K562 (cell line): ENCODE data around the gene HSPA4. TPM values are rescaled to one million over a fixed set of nuclear protein-coding genes. Genes with fewer than 3 reads are reported as not detected.

Experiments
- ATAC-seq: fragments of 200-7000 bp; cut with Tn5 transposase; 3 replicates; pipeline ENCODE4 v1.9.1; 2020; ENCODE audit warnings: moderate library complexity
- BruUV-seq: library from RNA; stranded (reverse); fragments of 400-500 nt; replicated peaks from 2 replicates; lab custom pipeline; 2021; lab: Mats Ljungman, UMichigan
- CTCF ChIA-PET: fragments of 300-600 bp; formaldehyde crosslinking; extraction: SDS; loops from one replicate; lab custom pipeline; 2021; ENCODE audit warnings: low intra/inter-chr PET ratio; lab: Yijun Ruan, JAX
- POLR2A ChIA-PET: fragments of 300-600, 350-650 bp; sonication (Branson Sonifier 250); formaldehyde crosslinking; extraction: SDS; loops from one replicate; lab custom pipeline; 2021; ENCODE audit warnings: antibody characterized with exemption, inconsistent platforms; lab: Yijun Ruan, JAX
- DNase-seq, 4 experiments: peaks; one replicate each; pipeline versions ENCODE4 v3.0.0 to v3.0.0-alpha.2; 2011 to 2018; ENCODE audit warnings: low spot score in 3 of 4, mixed read lengths in 3 of 4; ENCODE audit errors: extremely low read depth in 1 of 4
- FAIRE-seq: peaks from 2 replicates; lab custom pipeline; 2011; peaks lifted over from hg19 to GRCh38; lab: Jason Lieb, UNC
- H2AFZ ChIP-seq: 2 replicates; pipeline ENCODE4 v1.6.0; 2011; ENCODE audit warnings: low read depth, low read length, control low read depth, inconsistent platforms
- H3K27ac ChIP-seq: fragments of 200-600 bp; 3 replicates; pipeline ENCODE4 v1.8.0; 2011; ENCODE audit warnings: low read depth, mild to moderate bottlenecking, control low read depth, inconsistent platforms, low read length, moderate library complexity, mixed read lengths; ENCODE audit errors: extremely low read depth
- H3K27me3 ChIP-seq, 2 experiments: fragments of 300-600 bp in 1 of 2; 2 replicates in 1 of 2; 3 replicates in 1 of 2; pipeline versions ENCODE4 v1.6.0 to v1.8.0; 2011; ENCODE audit warnings: inconsistent platforms in 2 of 2, low read length in 2 of 2, mild to moderate bottlenecking in 1 of 2, mixed read lengths in 1 of 2, moderate library complexity in 1 of 2; ENCODE audit not compliant: control insufficient read depth in 2 of 2, insufficient read depth in 2 of 2
- H3K36me3 ChIP-seq: fragments of 300-600 bp; 3 replicates; pipeline ENCODE4 v1.8.0; 2011; ENCODE audit warnings: mild to moderate bottlenecking, low read length, inconsistent platforms; ENCODE audit not compliant: control insufficient read depth, insufficient read depth
- H3K4me1 ChIP-seq, 2 experiments: fragments of 200-600 bp in 1 of 2; replicated peaks in 1 of 2; 2 replicates in 1 of 2; 3 replicates in 1 of 2; pipeline versions ENCODE4 v1.5.1 to v1.8.0; 2011; ENCODE audit warnings: inconsistent platforms in 2 of 2, low read length in 2 of 2, mild to moderate bottlenecking in 1 of 2, mixed read lengths in 1 of 2, moderate library complexity in 1 of 2; ENCODE audit not compliant: control insufficient read depth in 2 of 2, insufficient read depth in 2 of 2
- H3K4me2 ChIP-seq: 2 replicates; pipeline ENCODE4 v1.6.1; 2011; ENCODE audit warnings: low read length, control low read depth, inconsistent platforms, mixed read lengths; ENCODE audit not compliant: insufficient read depth
- H3K4me3 ChIP-seq: fragments of 200-600 bp; sonication (generic), shearing (Covaris generic); 2 replicates; pipeline ENCODE4 v1.5.1; 2016; ENCODE audit warnings: control low read depth, inconsistent platforms
- H3K79me2 ChIP-seq: fragments of 200-600 bp; 3 replicates; pipeline ENCODE4 v1.8.0; 2011; ENCODE audit warnings: low read length, inconsistent platforms; ENCODE audit not compliant: control insufficient read depth, insufficient read depth
- H3K9ac ChIP-seq, 2 experiments: 2 replicates each; pipeline versions ENCODE4 v1.6.0 to v1.6.1; 2011; ENCODE audit warnings: low read depth in 2 of 2, low read length in 2 of 2, control low read depth in 1 of 2, inconsistent platforms in 1 of 2, mild to moderate bottlenecking in 1 of 2, mixed read lengths in 1 of 2; ENCODE audit not compliant: insufficient read depth in 1 of 2
- H3K9me1 ChIP-seq: one replicate; pipeline ENCODE4 v1.6.0; 2011; ENCODE audit warnings: inconsistent platforms, mild to moderate bottlenecking, low read length, moderate library complexity; ENCODE audit not compliant: control insufficient read depth, insufficient read depth
- H3K9me3 ChIP-seq: replicated peaks from 2 replicates; pipeline ENCODE4 v1.5.1; 2011; ENCODE audit warnings: low read depth, low read length, inconsistent platforms; ENCODE audit not compliant: control insufficient read depth, insufficient read depth
- H4K20me1 ChIP-seq: replicated peaks from 2 replicates; pipeline ENCODE4 v1.6.1; 2011; ENCODE audit warnings: low read length, inconsistent platforms, mixed read lengths; ENCODE audit not compliant: control insufficient read depth, insufficient read depth
- ARID2 ChIP-seq: fragments of 450-650 bp; IDR thresholded peaks from 2 replicates; pipeline ENCODE4 v1.6.1; 2017; ENCODE audit warnings: antibody characterized with exemption, mild to moderate bottlenecking
- BHLHE40 ChIP-seq: IDR thresholded peaks from 2 replicates; pipeline ENCODE4 v1.6.1; 2011; ENCODE audit warnings: low read length, improper control_type of control experiment
- HDAC2 ChIP-seq: fragments of 450-650 bp; IDR thresholded peaks from 2 replicates; pipeline ENCODE4 v1.6.1; 2016; ENCODE audit warnings: mild to moderate bottlenecking
- HSF4 ChIP-seq: fragments of 250-450 bp; sonication (Bioruptor Pico); IDR thresholded peaks from 2 replicates; pipeline ENCODE4 v2.1.2; 2022; ENCODE audit warnings: mild to moderate bottlenecking, moderate library complexity, borderline replicate concordance
- MCM3 ChIP-seq: fragments of 450-650 bp; IDR thresholded peaks from 2 replicates; pipeline ENCODE4 v1.6.1; 2016
- NEUROD1 ChIP-seq: fragments of 150-350 bp; IDR thresholded peaks from 2 replicates; pipeline ENCODE4 v1.6.1; 2014; ENCODE audit warnings: borderline replicate concordance, low read length, low read depth; ENCODE audit not compliant: partially characterized antibody
- NRF1 ChIP-seq, 2 experiments: fragments of 450-650 bp; IDR thresholded peaks in 1 of 2; conservative IDR thresholded peaks in 1 of 2; 2 replicates each; pipeline ENCODE4 v1.6.1; 2014; ENCODE audit warnings: mild to moderate bottlenecking in 2 of 2
- POLR2H ChIP-seq: IDR thresholded peaks from 2 replicates; pipeline ENCODE4 v1.6.1; 2016; ENCODE audit warnings: missing genetic modification characterization, low read depth, mild to moderate bottlenecking, control low read depth, missing compliant biosample characterization, moderate library complexity
- ZBTB7A ChIP-seq: IDR thresholded peaks from 2 replicates; pipeline ENCODE4 v1.6.1; 2011; ENCODE audit warnings: low read depth, mild to moderate bottlenecking, low read length, moderate library complexity, borderline replicate concordance; ENCODE audit not compliant: control insufficient read depth
- WGBS: fragments of 100-300 bp; shearing (Covaris generic); methylation state at CpG from one replicate; pipeline ENCODE4 v1.1.6; 2016; ENCODE audit warnings: low coverage, mixed read lengths; ENCODE audit not compliant: insufficient coverage; ENCODE audit errors: missing lambda C conversion rate; 5-methylcytosine and 5-hydroxymethylcytosine counted together
- in situ Hi-C: fragments of 300-500 bp; cut with MboI; formaldehyde crosslinking; loops from 4 replicates; pipeline ENCODE4 v1.15.0; 2018; ENCODE audit warnings: inconsistent platforms, mixed read lengths
- intact Hi-C: fragments of 100-400 bp; cut with micrococcal nuclease; formaldehyde crosslinking; loops from 2 replicates; pipeline ENCODE4 v1.14.2; 2022
- polyA plus RNA-seq, 8 experiments: library from polyadenylated mRNA; depleted of rRNA in 4 of 8; stranded (reverse) in 5 of 8; unstranded in 3 of 8; fragments of >200 nt; fragmentation: Nextera tagmentation in 2 of 8; fragmentation: Illumina TruSeq in 1 of 8; extraction: Ambion mirVana in 2 of 8; extraction: Trizol in 1 of 8; gene quantifications; 2 replicates each; pipeline versions ENCODE4 v1.2.1 to v1.2.3, GENCODE V29; 2011 to 2014; ENCODE audit warnings: inconsistent platforms in 1 of 8, missing spikeins in 1 of 8
- total RNA-seq, 7 experiments: library from RNA; depleted of rRNA in 6 of 7; stranded (reverse); fragments of >200 nt in 6 of 7; fragmentation: Illumina TruSeq in 2 of 7; extraction: Trizol in 2 of 7; gene quantifications; 2 replicates each; pipeline versions ENCODE4 v1.2.1 to v1.2.3, GENCODE V29; 2011 to 2021; ENCODE audit warnings: low replicate concordance in 1 of 7
- TF ChIP-seq, protein P1 (sequence below): IDR thresholded peaks from 3 replicates; pipeline ENCODE4 v1.6.1; 2011; ENCODE audit warnings: borderline replicate concordance, mild to moderate bottlenecking, moderate library complexity; ENCODE audit not compliant: insufficient read length; ENCODE audit errors: extremely low read depth
- TF ChIP-seq, protein P2 (sequence below): conservative IDR thresholded peaks from 2 replicates; pipeline ENCODE4 v1.6.1; 2011; ENCODE audit warnings: low read depth, mild to moderate bottlenecking, low read length; ENCODE audit not compliant: control insufficient read depth
- TF ChIP-seq, protein P3 (sequence below): IDR thresholded peaks from 2 replicates; pipeline ENCODE4 v1.6.1; 2014; ENCODE audit warnings: antibody characterized with exemption
- TF ChIP-seq, protein P4 (sequence below): fragments of 250-450 bp; sonication (Bioruptor Pico); IDR thresholded peaks from 2 replicates; pipeline ENCODE4 v1.4.0; 2020; ENCODE audit warnings: borderline replicate concordance
- TF ChIP-seq, protein P5 (sequence below): fragments of 450-650 bp; IDR thresholded peaks from 2 replicates; pipeline ENCODE4 v1.6.1; 2016; ENCODE audit warnings: missing biosample characterization, missing genetic modification characterization

HSPA4 gene
- total and polyA plus RNA-seq, 9 of the 15 experiments (the other 6 are each of a cell fraction or from before 2014, with no cell fraction given): 90.3 to 286 (median 148) TPM

DNA sequence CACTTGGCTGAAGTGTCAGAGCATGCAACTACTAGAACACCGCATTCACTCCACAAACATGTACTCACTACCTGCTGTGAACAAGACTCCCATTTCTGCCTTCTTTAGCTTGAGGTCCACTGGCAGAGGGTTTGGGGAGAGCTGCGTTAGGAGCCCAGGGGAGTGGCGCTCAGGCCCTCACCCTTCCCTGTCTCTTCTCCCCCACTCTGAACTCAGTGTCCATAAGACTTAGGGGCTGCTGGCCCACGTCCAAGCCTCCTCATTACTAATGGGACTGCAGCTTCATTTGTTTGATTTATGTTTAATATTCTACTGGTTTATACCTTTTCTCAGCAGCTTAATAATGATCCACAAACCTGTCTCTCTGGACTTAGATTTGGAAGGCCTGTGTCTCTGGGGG is 70.9 kb downstream of the HSPA4 start:
- FAIRE-seq (no peak), ATAC-seq (no peak), DNase-seq (no peak)
- POLR2A ChIA-PET: interaction anchor here (0.9 kb wide), 1 partner anchor 192 kb away, joined by 3 read pairs; no protein-coding TSS in a partner anchor
- intact Hi-C loops (no loop called here), in situ Hi-C loops (loop anchor here (5.0 to 25.0 kb wide), 2 partner anchors 125 to 340 kb away; no protein-coding TSS in a partner anchor)
- no TSS peak for BruUV-seq
- Histone ChIP-seq H3K27ac (no peak overlapping the region), H3K4me1 (0 out of 5 replicates have a peak, but pooled peaks cover 0 to 3% of the 10 kb centered on the region in 2 experiments), H4K20me1 (0 out of 2 replicates have a peak, but pooled peaks cover 5% of the 10 kb centered on the region), H3K27me3 (peaks cover 18 to 65% of the 10 kb centered on the region in 2 experiments; a peak in 3 of 5 replicates), H3K4me3 (no peak overlapping the region), H3K9ac (no peak overlapping the region), H3K36me3 (no peaks in the 10 kb centered on the region), H3K9me3 (no peaks in the 10 kb centered on the region), H3K79me2 (no peaks in the 10 kb centered on the region), H3K9me1 (no peaks in the 10 kb centered on the region), H2AFZ (no peak overlapping the region), H3K4me2 (no peak overlapping the region)
- CTCF ChIA-PET: no interaction called here
- WGBS: 2% methylated on average over 4 of the region's 4 CpGs
- TF ChIP-seq POLR2H (tag) (no peak), NRF1 (conservative IDR thresholded peaks at IDR 0.05 in 1 of 2, IDR thresholded peaks at IDR 0.05 in 1 of 2) (no peak), HDAC2 (no peak), HSF4 (CRISPR knock-in tag) (no peak), ARID2 (no peak), NEUROD1 (no peak), BHLHE40 (no peak), MCM3 (no peak), ZBTB7A (no peak)
- TF ChIP-seq, protein P1, sequence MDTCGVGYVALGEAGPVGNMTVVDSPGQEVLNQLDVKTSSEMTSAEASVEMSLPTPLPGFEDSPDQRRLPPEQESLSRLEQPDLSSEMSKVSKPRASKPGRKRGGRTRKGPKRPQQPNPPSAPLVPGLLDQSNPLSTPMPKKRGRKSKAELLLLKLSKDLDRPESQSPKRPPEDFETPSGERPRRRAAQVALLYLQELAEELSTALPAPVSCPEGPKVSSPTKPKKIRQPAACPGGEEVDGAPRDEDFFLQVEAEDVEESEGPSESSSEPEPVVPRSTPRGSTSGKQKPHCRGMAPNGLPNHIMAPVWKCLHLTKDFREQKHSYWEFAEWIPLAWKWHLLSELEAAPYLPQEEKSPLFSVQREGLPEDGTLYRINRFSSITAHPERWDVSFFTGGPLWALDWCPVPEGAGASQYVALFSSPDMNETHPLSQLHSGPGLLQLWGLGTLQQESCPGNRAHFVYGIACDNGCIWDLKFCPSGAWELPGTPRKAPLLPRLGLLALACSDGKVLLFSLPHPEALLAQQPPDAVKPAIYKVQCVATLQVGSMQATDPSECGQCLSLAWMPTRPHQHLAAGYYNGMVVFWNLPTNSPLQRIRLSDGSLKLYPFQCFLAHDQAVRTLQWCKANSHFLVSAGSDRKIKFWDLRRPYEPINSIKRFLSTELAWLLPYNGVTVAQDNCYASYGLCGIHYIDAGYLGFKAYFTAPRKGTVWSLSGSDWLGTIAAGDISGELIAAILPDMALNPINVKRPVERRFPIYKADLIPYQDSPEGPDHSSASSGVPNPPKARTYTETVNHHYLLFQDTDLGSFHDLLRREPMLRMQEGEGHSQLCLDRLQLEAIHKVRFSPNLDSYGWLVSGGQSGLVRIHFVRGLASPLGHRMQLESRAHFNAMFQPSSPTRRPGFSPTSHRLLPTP: no peak
- TF ChIP-seq, protein P2, sequence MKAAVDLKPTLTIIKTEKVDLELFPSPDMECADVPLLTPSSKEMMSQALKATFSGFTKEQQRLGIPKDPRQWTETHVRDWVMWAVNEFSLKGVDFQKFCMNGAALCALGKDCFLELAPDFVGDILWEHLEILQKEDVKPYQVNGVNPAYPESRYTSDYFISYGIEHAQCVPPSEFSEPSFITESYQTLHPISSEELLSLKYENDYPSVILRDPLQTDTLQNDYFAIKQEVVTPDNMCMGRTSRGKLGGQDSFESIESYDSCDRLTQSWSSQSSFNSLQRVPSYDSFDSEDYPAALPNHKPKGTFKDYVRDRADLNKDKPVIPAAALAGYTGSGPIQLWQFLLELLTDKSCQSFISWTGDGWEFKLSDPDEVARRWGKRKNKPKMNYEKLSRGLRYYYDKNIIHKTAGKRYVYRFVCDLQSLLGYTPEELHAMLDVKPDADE: no peak
- TF ChIP-seq, protein P3, sequence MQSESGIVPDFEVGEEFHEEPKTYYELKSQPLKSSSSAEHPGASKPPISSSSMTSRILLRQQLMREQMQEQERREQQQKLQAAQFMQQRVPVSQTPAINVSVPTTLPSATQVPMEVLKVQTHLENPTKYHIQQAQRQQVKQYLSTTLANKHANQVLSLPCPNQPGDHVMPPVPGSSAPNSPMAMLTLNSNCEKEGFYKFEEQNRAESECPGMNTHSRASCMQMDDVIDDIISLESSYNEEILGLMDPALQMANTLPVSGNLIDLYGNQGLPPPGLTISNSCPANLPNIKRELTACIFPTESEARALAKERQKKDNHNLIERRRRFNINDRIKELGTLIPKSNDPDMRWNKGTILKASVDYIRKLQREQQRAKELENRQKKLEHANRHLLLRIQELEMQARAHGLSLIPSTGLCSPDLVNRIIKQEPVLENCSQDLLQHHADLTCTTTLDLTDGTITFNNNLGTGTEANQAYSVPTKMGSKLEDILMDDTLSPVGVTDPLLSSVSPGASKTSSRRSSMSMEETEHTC: no peak
- TF ChIP-seq, protein P4, sequence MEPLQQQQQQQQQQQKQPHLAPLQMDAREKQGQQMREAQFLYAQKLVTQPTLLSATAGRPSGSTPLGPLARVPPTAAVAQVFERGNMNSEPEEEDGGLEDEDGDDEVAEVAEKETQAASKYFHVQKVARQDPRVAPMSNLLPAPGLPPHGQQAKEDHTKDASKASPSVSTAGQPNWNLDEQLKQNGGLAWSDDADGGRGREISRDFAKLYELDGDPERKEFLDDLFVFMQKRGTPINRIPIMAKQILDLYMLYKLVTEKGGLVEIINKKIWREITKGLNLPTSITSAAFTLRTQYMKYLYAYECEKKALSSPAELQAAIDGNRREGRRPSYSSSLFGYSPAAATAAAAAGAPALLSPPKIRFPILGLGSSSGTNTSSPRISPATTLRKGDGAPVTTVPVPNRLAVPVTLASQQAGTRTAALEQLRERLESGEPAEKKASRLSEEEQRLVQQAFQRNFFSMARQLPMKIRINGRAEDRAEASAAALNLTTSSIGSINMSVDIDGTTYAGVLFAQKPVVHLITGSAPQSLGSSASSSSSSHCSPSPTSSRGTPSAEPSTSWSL (CRISPR knock-in tag): no peak
- TF ChIP-seq, protein P5, sequence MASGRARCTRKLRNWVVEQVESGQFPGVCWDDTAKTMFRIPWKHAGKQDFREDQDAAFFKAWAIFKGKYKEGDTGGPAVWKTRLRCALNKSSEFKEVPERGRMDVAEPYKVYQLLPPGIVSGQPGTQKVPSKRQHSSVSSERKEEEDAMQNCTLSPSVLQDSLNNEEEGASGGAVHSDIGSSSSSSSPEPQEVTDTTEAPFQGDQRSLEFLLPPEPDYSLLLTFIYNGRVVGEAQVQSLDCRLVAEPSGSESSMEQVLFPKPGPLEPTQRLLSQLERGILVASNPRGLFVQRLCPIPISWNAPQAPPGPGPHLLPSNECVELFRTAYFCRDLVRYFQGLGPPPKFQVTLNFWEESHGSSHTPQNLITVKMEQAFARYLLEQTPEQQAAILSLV (tag): no peak
